HG02885 (cell line): Measurements from ENCODE around the gene BAD.
"Not testable (repeated sequence)": the region's sequence is repeated elsewhere in the genome, so short reads cannot be mapped to it uniquely, and the experiment has no call there.

Experiments used
- ATAC-seq: cut with Tn5 transposase; IDR thresholded peaks from one replicate; pipeline ENCODE4 v1.9.1; 2021; ENCODE audit warnings: mild to moderate bottlenecking; ENCODE audit not compliant: unreplicated experiment, poor library complexity

The BAD gene

DNA sequence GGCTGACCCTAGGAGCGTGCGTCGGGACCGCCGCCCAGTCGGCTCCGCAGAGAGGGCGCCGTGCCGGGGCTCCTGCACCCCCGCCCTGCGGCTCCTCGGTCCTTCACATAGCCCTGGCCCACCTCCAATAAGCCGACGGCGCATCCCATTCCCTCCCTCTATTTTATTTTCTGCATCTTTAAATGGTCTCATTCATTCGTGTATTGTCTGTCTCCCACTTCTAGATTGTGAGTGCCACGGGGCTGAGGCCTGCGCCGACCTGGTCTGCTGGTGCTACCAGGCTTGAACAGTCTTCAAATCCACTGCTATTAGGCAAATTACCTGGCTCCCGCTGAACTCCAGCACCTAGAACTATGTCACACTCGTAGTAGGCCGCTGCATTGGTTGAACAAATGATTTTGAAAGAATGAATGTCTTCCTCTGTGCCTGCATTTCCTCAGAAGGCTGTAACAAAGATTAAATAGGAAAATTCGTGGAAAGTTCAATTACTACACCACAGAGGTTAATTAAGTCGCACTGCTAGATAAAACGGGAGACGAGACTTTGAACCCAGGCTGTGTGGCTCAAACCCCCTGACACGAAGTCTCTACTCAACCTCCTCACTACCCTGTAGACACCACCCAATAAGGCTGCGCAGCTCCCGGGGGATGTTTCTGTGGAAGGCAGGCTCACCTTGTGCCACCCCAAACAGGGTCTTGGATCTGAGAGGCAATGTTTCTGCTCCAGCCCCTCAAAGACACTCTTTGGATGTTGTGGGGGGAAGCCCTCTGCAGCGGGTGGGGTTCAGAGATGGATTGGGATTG is 36.5 kb downstream of the BAD start:
- ATAC-seq: no peak

DNA sequence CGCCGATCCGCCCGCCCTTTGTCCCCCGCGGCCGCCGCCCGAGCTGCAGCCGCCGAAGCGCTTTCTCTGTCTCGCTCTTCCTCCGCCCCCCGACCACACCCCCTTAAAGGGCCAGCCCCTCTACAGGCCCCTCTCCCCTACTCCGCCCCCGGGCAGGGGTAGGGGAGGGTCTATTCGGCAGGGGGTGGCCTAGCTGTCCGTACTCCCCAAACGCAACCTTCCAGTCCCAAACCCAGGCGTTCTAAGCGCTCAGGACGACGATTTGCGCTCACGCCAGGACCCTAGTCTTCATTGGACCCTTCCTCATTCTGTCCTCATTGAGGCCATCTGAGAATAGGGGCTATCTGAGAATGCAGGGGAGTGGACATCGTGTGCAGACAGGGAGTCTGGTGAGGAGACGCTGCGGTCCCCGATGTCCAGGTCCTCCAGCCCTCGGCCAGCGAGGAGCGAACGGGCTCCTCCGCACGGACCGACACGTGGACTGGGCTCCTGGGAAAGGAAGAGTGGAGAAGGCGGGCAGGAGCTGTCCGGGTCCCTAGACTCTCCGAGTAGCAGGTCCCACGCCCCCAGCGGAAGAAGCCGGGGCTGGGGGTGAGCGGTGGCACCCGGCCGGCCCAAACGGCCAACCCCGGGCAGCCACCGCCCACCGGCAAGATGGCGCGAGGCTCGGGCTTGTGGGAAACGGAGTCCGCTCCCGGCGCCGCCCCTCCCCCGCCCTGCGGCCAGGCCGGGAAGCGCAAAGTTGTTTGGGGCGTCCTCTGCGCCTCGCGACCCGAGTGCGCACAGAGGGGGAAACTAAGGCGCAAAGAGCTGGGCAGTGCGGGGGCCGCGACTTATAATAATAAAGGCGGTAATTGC is 37.4 kb downstream of the BAD start, which contains the start of gene PPP1R14B:
PPP1R14B (minus strand) TSS at position 73 of the 858 bp plus-strand sequence. CDS start 270 bp downstream, outside the sequence.
- no peak for ATAC-seq

DNA sequence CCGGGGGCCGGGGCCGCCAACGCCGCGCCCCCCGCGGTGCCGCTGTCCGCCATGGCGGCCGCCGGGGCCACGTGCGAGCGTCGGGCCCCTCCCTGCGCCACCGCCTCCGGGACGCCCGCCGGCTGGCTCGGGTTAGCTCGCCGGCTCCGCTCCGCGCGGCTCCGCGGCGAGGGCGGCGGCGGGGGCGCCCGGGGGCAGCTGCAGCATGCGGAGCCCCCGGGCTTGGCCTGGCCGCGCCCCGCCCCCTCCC is 37.9 kb downstream of the BAD start:
- ATAC-seq: not testable (repeated sequence)

DNA sequence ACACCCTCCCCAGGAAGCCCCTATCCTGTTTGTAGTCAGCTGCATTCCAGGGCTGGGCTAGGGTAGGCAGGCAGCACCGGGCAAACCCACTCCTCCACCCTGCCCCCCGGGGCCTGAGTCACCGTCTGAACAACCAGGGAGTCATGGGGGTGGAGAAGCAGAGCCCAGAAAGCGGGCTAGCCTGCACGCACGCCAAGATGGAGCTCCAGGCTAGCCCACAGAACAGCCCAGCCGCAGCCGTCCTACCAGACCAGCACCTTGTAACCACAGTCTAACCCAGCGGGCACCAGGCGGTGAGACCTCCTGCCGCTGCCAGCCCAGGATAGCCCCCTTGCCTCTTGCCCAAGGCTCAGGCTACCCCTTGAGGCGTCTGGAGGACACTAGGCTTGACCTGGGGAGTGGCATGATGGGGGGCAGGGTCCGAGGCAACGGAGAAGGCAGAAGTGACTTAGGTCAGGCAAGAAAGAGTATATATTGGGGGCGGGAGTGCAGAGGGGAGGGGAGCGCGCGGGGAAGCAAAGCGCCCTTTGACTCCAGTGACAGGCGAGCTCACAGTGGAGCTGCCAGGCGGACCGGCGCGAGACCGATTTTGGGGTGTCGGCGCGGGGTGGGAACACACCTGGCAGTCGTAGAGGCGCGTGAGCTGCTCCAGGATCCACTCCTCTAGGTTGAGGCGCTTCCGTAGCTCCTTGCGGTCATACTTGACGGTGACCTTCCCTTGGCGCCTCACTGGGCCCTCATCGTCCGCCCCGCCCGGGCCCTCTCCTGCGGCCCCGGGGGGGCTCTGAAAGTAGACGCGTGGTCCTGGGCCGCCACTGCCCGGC is 38.5 kb downstream of the BAD start:
- ATAC-seq: no peak

- no peak for ATAC-seq
These were observed 39.1 kb downstream of the BAD start for GRCh38 chr11:64245401-64245796.

DNA sequence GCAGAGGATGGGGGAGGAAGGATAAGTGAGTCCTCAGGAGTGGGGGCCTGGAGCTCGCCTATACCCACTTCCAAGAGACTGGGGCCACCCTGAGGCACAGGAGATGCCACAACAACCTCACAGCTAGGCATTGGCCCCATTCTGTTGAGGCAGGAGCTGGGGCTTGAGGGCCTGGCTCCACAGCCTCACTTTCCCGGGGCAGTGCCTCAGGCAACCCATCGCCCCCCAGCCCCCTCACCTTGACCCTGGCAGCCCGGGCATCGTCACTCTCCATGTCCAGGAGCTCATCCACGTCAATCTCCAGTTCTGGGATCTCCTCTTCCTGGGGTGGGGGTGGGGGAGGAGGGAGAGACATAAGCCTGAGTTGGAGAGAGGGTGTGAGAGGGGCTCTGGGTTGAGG is 39.5 kb downstream of the BAD start:
- ATAC-seq: no peak

DNA sequence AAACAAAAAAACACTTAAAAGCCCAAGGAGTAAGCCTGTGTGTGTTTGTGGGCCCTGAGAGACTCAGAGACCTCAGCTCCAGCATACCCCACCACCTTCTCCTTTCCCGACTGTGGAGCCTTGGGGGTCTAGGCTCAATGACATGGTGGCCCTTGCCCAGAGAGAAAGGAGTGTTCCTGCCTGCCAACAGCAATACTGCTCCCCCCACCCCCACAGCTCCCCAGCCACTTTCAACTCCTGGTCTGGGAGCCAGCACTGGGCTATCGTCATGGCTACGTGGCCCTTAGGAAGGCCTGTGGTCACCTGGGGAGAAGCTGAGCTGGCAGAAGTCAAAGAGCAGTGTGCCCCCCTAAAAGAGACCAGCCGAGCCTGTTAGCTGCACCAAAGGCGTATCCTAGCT is 40.4 kb downstream of the BAD start:
- ATAC-seq: no peak

DNA sequence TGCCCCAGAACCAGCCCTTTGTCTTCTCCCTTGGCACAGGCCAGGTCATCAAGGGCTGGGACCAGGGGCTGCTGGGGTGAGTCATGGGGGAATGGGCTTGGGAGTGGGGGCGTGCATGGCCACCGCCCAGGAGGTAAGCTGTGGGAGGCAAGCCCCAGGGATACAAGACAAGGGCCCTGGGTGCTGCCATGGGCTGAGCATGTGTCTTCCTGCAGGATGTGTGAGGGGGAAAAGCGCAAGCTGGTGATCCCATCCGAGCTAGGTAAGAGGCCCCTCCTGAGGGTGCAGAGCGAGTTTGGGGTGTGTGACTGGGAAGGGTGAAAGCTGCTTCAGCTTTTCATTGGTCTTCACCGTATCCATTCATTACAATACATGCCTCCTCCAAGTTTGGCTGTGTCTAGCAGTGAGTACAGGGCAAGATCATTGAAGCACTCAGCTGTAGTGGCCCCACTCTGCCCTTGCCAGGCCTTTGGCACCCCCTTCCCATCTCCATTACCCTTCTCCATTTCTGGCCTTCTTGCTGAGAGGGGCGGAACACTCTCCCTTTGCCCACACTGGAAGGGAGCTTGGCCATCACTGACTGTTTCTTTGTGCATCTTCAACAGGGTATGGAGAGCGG is 41.1 kb downstream of the BAD start:
- ATAC-seq: no peak

GRCh38 chr11:64241491-64242374 is 42.7 kb downstream of the BAD start:
- peak; percentile 6 for ATAC-seq

DNA sequence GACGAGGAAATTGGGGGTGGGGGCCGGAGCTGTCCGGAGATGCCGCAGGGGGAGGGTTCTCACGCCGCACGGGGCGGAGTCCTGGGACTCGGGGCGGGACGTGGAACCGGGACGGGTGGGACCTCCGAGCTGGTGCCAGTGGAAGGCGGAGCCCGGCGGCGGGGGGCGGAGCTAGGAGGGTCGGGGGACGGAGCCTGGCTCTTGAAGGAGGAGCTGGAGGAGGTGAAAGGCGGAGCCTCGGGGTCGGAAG is 43.3 kb downstream of the BAD start:
- peak; percentile 68 for ATAC-seq

- ATAC-seq: peak; percentile 51
These were observed 43.8 kb downstream of the BAD start, which contains the start of gene FKBP2 for GRCh38 chr11:64240435-64241240. FKBP2 (plus strand) TSS chr11:64241095; CDS start chr11:64242388, 1,293 bp downstream.

DNA sequence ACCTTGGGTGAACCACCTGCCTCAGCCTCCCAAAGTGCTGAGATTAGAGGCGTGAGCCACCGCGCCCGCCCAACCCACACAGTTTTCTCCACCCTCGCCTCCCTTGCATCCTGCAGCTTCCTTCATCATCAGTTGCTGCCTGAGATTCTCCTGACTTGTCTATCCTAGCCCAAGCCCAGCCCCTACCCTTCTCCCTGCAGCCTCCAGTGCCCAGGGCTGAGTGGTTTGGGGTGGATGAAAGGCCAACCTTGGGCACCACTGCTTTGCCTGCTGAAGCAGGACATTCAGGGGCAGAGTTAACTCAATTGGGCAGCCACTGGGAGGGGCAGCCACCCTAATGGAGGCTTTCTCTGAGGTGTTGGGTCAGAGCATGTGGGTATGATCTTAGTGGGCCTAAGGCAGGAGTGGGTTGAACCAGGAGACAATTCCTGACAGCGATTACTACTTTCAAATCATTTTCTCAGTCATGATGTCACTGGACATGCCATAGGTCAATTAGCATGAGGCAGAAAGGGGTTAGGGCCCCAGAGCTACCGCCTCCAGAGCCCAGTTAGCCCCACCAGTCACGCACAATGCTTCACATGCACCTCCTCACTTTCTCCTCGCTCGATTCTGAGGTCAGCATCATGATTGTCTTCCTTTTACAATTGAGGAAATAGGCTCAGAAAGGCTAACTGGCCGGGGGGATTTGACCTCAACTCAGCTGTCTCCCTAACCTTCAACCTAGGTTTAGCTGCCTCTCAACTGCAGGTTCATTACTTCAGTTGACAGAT is 44.6 kb downstream of the BAD start:
- peak; percentile 7 for ATAC-seq

DNA sequence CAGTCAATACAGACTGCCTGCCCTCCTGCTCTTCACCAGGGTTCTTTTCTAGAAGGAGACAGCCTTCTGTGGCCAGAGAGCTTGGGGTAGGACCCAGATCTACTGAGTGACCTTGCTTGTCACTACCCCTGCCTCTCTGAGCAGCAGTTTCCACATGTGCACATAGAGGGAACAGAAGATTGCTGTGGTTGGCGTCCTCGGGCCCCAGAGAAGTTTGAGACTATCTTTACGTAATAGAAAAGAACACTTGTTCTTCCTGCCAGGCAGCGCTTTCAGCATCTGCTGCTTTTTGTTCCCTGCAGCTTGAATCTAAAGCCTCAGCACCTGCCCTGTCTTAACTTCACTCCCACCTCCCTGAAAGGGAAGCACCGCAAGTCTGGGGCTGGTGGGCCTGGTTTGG is 45.5 kb downstream of the BAD start:
- ATAC-seq: no peak

DNA sequence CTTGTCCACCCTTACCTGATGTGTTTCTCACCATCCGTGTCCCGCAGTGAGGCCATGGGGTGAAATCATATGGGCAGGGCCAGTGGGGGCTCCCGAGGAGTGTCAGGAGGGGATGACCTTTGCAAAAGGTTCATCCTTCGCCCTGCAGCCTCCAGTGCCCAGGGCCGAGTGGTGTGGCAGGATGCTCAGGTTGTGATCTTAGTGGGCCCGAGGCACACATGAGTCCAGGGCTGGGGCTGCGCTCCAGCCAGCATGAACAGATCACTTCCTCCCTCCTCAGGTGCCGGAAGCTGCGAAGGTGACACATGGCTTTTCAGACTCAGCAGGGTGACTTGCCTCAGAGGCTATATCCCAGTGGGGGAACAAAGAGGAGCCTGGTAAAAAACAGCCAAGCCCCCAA is 46.4 kb downstream of the BAD start:
- ATAC-seq: no peak

DNA sequence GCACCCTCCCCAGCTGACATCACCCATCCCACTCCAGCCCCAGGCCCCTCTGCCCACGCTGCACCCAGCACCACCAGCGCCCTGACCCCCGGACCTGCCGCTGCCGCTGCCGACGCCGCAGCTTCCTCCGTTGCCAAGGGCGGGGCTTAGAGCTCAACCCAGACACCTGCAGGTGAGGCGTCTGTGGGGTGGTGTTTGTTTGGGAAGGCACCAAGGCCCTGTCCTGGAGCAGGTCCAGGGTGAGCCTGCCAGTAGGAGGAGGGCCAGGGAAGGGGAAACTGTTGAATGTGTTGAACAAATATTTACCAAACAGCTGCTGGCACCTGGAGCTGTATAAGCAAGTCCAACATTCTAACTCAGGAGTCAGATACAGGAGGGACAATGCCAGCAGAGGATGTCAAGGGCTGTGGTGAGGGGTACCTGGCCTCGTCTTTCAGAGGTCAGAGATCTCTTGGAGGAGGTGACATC is 46.9 kb downstream of the BAD start:
- no peak for ATAC-seq

- no peak for ATAC-seq
These were observed 48.9 kb downstream of the BAD start for GRCh38 chr11:64235437-64236161.

DNA sequence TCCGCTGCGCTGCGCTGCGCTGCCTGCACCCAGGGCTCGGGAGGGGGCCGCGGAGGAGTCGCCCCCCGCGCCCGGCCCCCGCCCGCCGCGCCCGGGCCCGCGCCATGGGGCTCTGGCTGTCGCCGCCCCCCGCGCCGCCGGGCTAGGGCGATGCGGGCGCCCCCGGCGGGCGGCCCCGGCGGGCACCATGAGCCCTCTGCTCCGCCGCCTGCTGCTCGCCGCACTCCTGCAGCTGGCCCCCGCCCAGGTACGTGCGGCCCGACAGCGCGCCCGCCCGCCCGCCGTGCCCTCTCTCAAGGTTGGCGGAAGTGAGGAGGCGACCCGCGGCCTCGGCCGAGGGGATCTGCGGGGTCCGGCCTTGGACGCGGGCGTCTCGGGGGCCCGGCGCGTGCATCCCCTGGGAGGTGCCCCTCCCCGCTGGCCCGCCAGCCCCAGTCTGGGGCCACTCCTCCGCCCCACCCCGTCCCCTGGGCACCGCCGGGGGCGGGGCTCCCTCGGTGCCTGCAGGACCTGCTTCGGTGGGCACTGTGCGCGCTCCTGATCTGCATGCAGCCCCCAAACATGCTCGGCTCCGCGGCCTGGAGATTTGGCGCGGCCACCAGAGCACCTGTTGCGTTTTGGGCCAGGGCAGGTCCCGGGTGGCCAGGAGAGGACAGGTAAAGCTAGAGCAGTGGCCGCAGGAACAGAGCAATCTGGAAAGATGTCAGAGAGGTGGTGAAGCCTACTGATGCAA is 49.7 kb downstream of the BAD start:
- ATAC-seq: peak; percentile 32
